ENCODE data around the gene TMEM185B.
"Not testable (repeated sequence)": the region's sequence is repeated elsewhere in the genome, so short reads cannot be mapped to it uniquely, and the experiment has no call there.

TMEM185B gene

DNA sequence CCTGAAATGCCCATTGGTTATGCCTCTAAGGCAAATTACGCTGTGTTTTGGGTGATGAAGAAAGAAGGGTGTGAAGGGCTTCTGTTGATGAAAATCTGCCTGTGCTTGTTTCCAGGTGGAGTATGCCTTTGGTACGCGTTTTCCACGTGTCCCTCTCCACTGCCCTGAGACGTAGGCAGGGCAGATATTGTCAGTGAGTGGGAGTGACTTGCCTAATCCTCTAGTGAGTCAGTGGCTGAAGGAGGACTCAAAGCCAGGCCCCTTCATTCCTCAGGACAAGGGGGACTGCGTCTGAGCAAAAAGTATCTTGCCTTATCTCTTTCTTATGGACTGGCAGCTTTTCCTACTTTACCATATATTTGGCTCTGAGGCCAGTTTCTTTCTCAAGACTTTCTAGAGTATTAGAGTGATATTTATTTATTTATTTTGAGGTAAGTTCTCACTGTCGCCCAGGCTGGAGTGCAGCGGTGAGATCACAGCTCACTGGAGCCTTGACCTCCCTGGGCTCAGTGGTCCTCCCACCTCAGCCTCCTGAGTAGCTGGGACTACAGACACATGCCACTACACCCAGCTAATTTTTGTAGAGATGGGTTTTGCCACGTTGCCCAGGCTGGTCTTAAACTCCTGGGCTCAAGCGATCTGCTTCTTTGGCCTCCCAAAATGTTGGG is 39.7 kb upstream of the TMEM185B start:
- TF ChIP-seq CTCF (IDR thresholded peaks at IDR 0.05; ENCODE audit: insufficient read depth, missing control alignments): no peak
- no peak for FAIRE-seq
- DNase-seq (ENCODE audit: insufficient read length, low spot score): no peak

- TF ChIP-seq CTCF (IDR thresholded peaks at IDR 0.05; ENCODE audit: insufficient read depth, missing control alignments): no peak
- FAIRE-seq: no peak
- DNase-seq (ENCODE audit: insufficient read length, low spot score): no peak
These were observed 39.0 kb upstream of the TMEM185B start for GRCh38 chr2:120262150-120262549.

DNA sequence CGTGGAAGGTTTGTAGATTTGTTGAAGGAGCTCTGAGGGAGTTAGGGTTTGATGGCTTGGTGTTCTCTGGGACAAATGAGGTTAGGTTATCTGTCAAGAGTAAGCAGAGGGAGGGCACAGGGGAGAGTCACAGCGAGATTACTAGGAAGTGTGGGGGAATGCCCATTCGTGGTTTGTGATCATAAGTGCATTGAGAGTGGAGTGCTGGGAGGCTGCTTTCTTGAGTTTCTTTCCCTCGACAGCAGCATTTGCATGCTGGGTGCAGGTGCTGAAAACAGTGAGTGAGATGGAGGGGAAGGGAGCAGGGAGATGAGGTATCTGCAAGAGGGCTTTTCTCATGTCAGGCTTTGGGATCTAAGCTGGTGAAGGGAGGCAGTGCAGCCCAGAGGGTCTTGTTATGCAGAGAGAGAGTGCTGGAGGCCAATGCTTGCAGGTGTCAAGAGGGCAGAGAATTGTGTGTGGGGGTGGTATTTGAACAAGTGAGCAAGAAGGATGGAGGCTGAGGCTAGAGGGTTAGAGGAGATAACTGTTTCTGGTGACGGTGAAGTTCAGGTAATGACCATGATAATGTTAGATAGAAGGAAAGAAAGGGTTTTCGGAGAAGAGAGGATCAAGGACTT is 38.3 kb upstream of the TMEM185B start:
- FAIRE-seq (no peak), DNase-seq (ENCODE audit: insufficient read length, low spot score) (no peak)
- TF ChIP-seq CTCF (IDR thresholded peaks at IDR 0.05; ENCODE audit: insufficient read depth, missing control alignments): no peak

- DNase-seq (ENCODE audit: insufficient read length, low spot score) (no peak), FAIRE-seq (no peak)
- no peak for TF ChIP-seq CTCF (IDR thresholded peaks at IDR 0.05; ENCODE audit: insufficient read depth, missing control alignments)
These were observed 37.5 kb upstream of the TMEM185B start for GRCh38 chr2:120260736-120261135.

DNA sequence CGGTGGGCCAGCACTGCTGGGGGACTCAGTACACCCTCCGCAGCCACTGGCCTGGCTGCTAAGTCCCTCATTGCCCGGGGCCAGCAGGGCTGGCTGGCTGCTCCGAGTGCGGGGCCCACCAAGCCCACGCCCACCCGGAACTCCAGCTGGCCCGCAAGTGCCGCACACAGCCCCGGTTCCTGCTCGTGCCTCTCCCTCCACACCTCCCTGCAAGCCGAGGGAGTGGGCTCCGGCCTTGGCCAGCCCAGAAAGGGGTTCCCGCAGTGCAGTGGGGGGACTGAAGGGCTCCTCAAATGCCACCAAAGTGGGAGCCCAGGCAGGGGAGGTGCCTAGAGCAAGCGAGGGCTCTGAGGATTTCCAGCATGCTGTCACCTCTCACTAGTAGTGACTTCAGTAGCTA is 36.7 kb upstream of the TMEM185B start:
- DNase-seq (ENCODE audit: insufficient read length, low spot score); FAIRE-seq: not testable (repeated sequence)

DNA sequence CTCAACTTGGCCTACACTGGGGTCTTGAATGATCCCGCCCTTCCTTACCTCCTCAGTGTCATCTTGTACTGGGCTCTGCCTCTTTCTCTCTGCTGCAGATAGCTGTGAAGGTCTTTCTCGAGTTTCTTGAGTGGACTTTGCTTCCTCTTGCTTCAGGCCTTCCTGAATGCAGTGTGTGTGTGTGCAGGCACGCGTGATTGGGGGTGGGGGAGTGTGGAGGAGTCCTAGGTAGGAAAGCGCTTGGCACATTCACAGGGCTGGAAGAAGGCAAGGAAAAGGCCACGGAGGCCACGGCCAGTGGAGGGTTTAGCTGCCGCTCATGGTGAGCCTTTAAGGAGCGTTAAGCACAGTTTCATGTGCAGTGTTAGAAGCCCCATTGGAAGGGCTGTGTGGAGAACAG is 35.0 kb upstream of the TMEM185B start:
- DNase-seq (ENCODE audit: insufficient read length, low spot score) (no peak), FAIRE-seq (no peak)
- no peak for TF ChIP-seq CTCF (IDR thresholded peaks at IDR 0.05; ENCODE audit: insufficient read depth, missing control alignments)

GRCh38 chr2:120257522-120257921 is 34.3 kb upstream of the TMEM185B start:
- DNase-seq (ENCODE audit: insufficient read length, low spot score): no peak
- FAIRE-seq: no peak
- no peak for TF ChIP-seq CTCF (IDR thresholded peaks at IDR 0.05; ENCODE audit: insufficient read depth, missing control alignments)
